ENCODE measurements around the gene NXPH2. TPM values are rescaled to one million over a fixed set of nuclear protein-coding genes. Genes with fewer than 3 reads are reported as not detected.

Gene NXPH2
- total and polyA plus RNA-seq, 2 donors (not counting 1 experiment from before 2014, with no cell fraction given): not detected

GRCh38 chr2:138637061-138637460, 143.1 kb downstream of the NXPH2 start:
- Histone ChIP-seq H3K27me3 (ENCODE audit: control insufficient read depth, insufficient read depth, low read length) (no peaks in the 10 kb centered on the region), H3K27ac (ENCODE audit: insufficient read depth, low read length) (no peak overlapping the region), H3K4me3 (replicated peaks in 1 of 4; ENCODE audit: control extremely low read depth in 1 of 4, insufficient read depth in 1 of 4, low read depth in 3 of 4, low read length in 4 of 4) (no peak overlapping the region), H3K36me3 (ENCODE audit: control insufficient read depth, insufficient read depth, low read length) (no peaks in the 10 kb centered on the region), H3K9me3 (ENCODE audit: control insufficient read depth, insufficient read depth, low read depth, low read length) (no peaks in the 10 kb centered on the region), H3K9ac (ENCODE audit: insufficient read depth, low read length) (no peak overlapping the region), H3K4me2 (ENCODE audit: extremely low read depth, insufficient read depth, low read length) (no peak overlapping the region), H2AFZ (ENCODE audit: low read length) (no peak overlapping the region), H4K20me1 (ENCODE audit: control insufficient read depth, extremely low read depth, insufficient read depth, low read length) (no peaks in the 10 kb centered on the region), H3K4me1 (ENCODE audit: control insufficient read depth, extremely low read depth, insufficient read depth, low read length) (no peaks in the 10 kb centered on the region), H3K79me2 (ENCODE audit: control insufficient read depth, insufficient read depth, low read length) (no peaks in the 10 kb centered on the region)
- DNase-seq (ENCODE audit: low read depth in 2 of 2): no peak
- TF ChIP-seq EZH2 (IDR thresholded peaks at IDR 0.05; ENCODE audit: low read length, missing control alignments): no peak
- TF ChIP-seq, protein P1, sequence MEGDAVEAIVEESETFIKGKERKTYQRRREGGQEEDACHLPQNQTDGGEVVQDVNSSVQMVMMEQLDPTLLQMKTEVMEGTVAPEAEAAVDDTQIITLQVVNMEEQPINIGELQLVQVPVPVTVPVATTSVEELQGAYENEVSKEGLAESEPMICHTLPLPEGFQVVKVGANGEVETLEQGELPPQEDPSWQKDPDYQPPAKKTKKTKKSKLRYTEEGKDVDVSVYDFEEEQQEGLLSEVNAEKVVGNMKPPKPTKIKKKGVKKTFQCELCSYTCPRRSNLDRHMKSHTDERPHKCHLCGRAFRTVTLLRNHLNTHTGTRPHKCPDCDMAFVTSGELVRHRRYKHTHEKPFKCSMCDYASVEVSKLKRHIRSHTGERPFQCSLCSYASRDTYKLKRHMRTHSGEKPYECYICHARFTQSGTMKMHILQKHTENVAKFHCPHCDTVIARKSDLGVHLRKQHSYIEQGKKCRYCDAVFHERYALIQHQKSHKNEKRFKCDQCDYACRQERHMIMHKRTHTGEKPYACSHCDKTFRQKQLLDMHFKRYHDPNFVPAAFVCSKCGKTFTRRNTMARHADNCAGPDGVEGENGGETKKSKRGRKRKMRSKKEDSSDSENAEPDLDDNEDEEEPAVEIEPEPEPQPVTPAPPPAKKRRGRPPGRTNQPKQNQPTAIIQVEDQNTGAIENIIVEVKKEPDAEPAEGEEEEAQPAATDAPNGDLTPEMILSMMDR (conservative IDR thresholded peaks at IDR 0.05 in 1 of 2, IDR thresholded peaks at IDR 0.05 in 1 of 2; ENCODE audit: low read depth in 1 of 2, low read length in 2 of 2): no peak

GRCh38 chr2:138633049-138633448, 147.1 kb downstream of the NXPH2 start:
- no peaks in the 10 kb centered on the region for H3K36me3 ChIP-seq (ENCODE audit: control insufficient read depth, insufficient read depth, low read length)
- H3K79me2 ChIP-seq (ENCODE audit: control insufficient read depth, insufficient read depth, low read length): no peaks in the 10 kb centered on the region
- no peak overlapping the region for H3K4me3 ChIP-seq (replicated peaks in 1 of 4; ENCODE audit: control extremely low read depth in 1 of 4, insufficient read depth in 1 of 4, low read depth in 3 of 4, low read length in 4 of 4)
- no peaks in the 10 kb centered on the region for H3K4me1 ChIP-seq (ENCODE audit: control insufficient read depth, extremely low read depth, insufficient read depth, low read length)
- no peak for DNase-seq (ENCODE audit: low read depth in 2 of 2)
- TF ChIP-seq, protein P1 (conservative IDR thresholded peaks at IDR 0.05 in 1 of 2, IDR thresholded peaks at IDR 0.05 in 1 of 2; ENCODE audit: low read depth in 1 of 2, low read length in 2 of 2): no peak
- no peak for TF ChIP-seq EZH2 (IDR thresholded peaks at IDR 0.05; ENCODE audit: low read length, missing control alignments)
- no peaks in the 10 kb centered on the region for H3K27me3 ChIP-seq (ENCODE audit: control insufficient read depth, insufficient read depth, low read length)
- no peaks in the 10 kb centered on the region for H3K9me3 ChIP-seq (ENCODE audit: control insufficient read depth, insufficient read depth, low read depth, low read length)
- no peaks in the 10 kb centered on the region for H4K20me1 ChIP-seq (ENCODE audit: control insufficient read depth, extremely low read depth, insufficient read depth, low read length)
- no peak overlapping the region for H3K4me2 ChIP-seq (ENCODE audit: extremely low read depth, insufficient read depth, low read length)
- H3K27ac ChIP-seq (ENCODE audit: insufficient read depth, low read length): no peak overlapping the region
- H2AFZ ChIP-seq (ENCODE audit: low read length): no peak overlapping the region
- no peak overlapping the region for H3K9ac ChIP-seq (ENCODE audit: insufficient read depth, low read length)

GRCh38 chr2:138632066-138632620, 148.0 kb downstream of the NXPH2 start:
- H3K9ac ChIP-seq (ENCODE audit: insufficient read depth, low read length): no peak overlapping the region
- TF ChIP-seq, protein P1 (conservative IDR thresholded peaks at IDR 0.05 in 1 of 2, IDR thresholded peaks at IDR 0.05 in 1 of 2; ENCODE audit: low read depth in 1 of 2, low read length in 2 of 2): no peak
- no peak for TF ChIP-seq EZH2 (IDR thresholded peaks at IDR 0.05; ENCODE audit: low read length, missing control alignments)
- H2AFZ ChIP-seq (ENCODE audit: low read length): no peak overlapping the region
- H3K4me3 ChIP-seq (replicated peaks in 1 of 4; ENCODE audit: control extremely low read depth in 1 of 4, insufficient read depth in 1 of 4, low read depth in 3 of 4, low read length in 4 of 4): no peak overlapping the region
- no peaks in the 10 kb centered on the region for H4K20me1 ChIP-seq (ENCODE audit: control insufficient read depth, extremely low read depth, insufficient read depth, low read length)
- no peak overlapping the region for H3K4me2 ChIP-seq (ENCODE audit: extremely low read depth, insufficient read depth, low read length)
- no peaks in the 10 kb centered on the region for H3K36me3 ChIP-seq (ENCODE audit: control insufficient read depth, insufficient read depth, low read length)
- no peaks in the 10 kb centered on the region for H3K9me3 ChIP-seq (ENCODE audit: control insufficient read depth, insufficient read depth, low read depth, low read length)
- H3K27me3 ChIP-seq (ENCODE audit: control insufficient read depth, insufficient read depth, low read length): peaks cover 4% of the 10 kb centered on the region
- H3K4me1 ChIP-seq (ENCODE audit: control insufficient read depth, extremely low read depth, insufficient read depth, low read length): no peaks in the 10 kb centered on the region
- H3K79me2 ChIP-seq (ENCODE audit: control insufficient read depth, insufficient read depth, low read length): no peaks in the 10 kb centered on the region
- peak; percentile 44 to 74 for DNase-seq (ENCODE audit: low read depth in 2 of 2)
- H3K27ac ChIP-seq (ENCODE audit: insufficient read depth, low read length): no peak overlapping the region

Measured in fibroblast of lung (primary cell).